Measurements from ENCODE around the gene AKR1C4. TPM values are rescaled to one million over a fixed set of nuclear protein-coding genes. Genes with fewer than 3 reads are reported as not detected.
"Not testable (repeated sequence)": the region's sequence is repeated elsewhere in the genome, so short reads cannot be mapped to it uniquely, and the experiment has no call there.

The AKR1C4 gene
- total RNA-seq, 4 donors from 2014 or later = not detected

DNA sequence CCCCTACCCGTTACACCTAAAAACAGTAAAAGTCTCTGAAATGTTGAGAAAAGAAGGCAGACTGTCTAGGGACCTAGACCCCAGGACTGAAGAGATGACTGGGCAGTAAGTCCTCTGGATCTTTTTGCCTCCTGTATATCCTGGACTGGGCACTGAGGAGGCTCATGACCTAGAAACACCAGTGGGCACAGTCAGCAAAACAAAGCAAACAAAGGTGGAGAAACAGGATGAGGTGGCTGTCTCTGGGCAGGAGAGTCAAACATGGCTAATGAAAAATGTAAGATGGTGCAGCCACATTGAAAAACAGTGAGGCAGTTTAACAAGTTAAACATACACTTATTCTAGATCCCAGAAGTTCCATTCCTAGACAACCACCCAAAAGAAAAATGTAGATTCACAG is 45.9 kb downstream of the AKR1C4 start:
- H3K9me3 ChIP-seq = peaks cover 0 to 2% (median 0%) of the 10 kb centered on the region in 3 donors
- H3K4me1 ChIP-seq = no peaks in the 10 kb centered on the region
- H3K36me3 ChIP-seq = no peaks in the 10 kb centered on the region
- no peak overlapping the region for H3K4me3 ChIP-seq
- no peak overlapping the region for H3K27ac ChIP-seq
- ATAC-seq = no peak
- no peaks in the 10 kb centered on the region for H3K27me3 ChIP-seq
- no peak for TF ChIP-seq CTCF (IDR thresholded peaks at IDR 0.05)
- no peak for TF ChIP-seq POLR2A (IDR thresholded peaks at IDR 0.05)
- TF ChIP-seq POLR2AphosphoS5 (IDR thresholded peaks at IDR 0.05) = no peak
- TF ChIP-seq EP300 (IDR thresholded peaks at IDR 0.05) = no peak
- no CpG with 5 or more reads among the region's 1 CpG for WGBS, 2 donors (ENCODE audit: low coverage in 1 of 2)

DNA sequence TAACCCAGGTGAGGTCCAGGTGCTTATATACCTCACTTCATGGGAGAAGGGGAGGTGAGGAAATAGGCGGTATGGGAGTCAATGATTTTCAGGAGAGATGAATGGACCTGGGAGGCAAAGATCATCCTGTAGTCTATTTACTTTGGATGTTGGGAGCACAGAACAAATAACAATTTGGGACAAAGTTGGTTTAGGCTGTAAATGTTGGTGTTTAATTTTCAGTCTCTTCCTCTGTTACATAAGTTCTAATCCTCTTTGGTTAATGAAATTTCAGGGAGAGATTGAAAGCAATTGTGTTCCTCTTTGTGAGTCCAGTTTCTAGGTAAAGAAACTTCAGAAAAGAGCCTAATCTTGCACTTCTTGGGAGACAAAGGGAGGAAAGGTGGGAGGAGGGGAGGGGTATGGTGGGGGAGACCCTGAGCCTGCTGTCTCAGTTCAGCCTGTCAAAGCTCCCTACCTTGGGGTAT is 46.9 kb downstream of the AKR1C4 start:
- H3K36me3 ChIP-seq = no peaks in the 10 kb centered on the region
- no peaks in the 10 kb centered on the region for H3K4me1 ChIP-seq
- no peak for ATAC-seq
- 88 to 92% methylated on average over 1 of the region's 1 CpG for WGBS, 2 donors (ENCODE audit: low coverage in 1 of 2)
- TF ChIP-seq CTCF (IDR thresholded peaks at IDR 0.05) = no peak
- no peak overlapping the region for H3K4me3 ChIP-seq
- no peaks in the 10 kb centered on the region for H3K9me3 ChIP-seq
- no peak overlapping the region for H3K27ac ChIP-seq
- H3K27me3 ChIP-seq = no peaks in the 10 kb centered on the region

DNA sequence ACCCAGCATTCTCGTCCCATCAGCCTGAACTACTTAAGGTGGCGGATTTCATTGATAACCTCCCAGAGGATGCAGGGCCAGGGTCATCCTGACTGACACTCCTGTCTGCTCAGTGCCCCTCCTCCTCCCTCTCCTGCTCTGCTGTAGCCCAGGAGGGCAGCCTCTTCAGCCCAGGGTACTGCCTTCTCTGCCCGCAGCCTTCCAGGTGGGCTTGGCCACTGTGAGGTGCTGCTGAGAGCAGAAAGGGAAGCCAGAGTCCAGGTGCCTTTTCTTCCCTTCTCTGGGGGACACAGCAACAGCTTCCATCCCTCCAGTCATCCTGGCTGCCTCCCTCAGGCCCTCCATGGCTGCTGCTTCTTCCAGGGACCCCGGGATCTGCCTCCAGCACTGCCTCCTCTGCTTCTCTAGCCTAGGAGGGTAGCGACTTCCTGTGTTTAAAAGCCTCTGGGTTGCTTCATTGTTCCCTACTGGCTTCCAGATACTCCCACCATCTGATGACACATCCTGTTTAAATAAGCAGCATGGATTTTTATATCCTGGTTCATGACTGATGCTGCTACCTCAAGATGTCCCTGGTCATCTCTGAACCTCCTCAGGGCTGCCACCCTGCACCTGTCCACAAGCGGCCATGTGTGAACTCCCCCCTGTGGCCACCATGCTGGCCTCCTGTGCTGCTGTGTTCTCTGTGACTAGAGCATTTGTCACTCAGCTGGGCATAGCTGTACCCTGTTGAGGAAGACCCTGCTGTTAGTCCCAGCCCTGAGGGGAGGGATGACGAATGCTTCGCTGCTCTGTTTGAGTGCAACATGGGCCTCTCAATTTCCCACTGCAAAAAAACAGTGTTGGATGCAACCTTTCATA is 55.8 kb downstream of the AKR1C4 start:
- Histone ChIP-seq H3K9me3 (no peaks in the 10 kb centered on the region), H3K27me3 (no peaks in the 10 kb centered on the region), H3K4me3 (no peak overlapping the region), H3K27ac (no peak overlapping the region), H3K4me1 (no peaks in the 10 kb centered on the region), H3K36me3 (no peaks in the 10 kb centered on the region)
- ATAC-seq = no peak
- TF ChIP-seq POLR2A (IDR thresholded peaks at IDR 0.05) (no peak), CTCF (IDR thresholded peaks at IDR 0.05) (no peak), POLR2AphosphoS5 (IDR thresholded peaks at IDR 0.05) (no peak), EP300 (IDR thresholded peaks at IDR 0.05) (no peak)
- WGBS, 2 donors (ENCODE audit: low coverage in 1 of 2) = 36 to 37% methylated on average over 3 to 6 of the region's 8 CpGs

GRCh38 chr10:5254488-5254887 is 57.9 kb downstream of the AKR1C4 start:
- no peak for TF ChIP-seq POLR2A (IDR thresholded peaks at IDR 0.05)
- no peak for TF ChIP-seq EP300 (IDR thresholded peaks at IDR 0.05)
- no peak for TF ChIP-seq POLR2AphosphoS5 (IDR thresholded peaks at IDR 0.05)
- TF ChIP-seq CTCF (IDR thresholded peaks at IDR 0.05) = no peak
- H3K9me3 ChIP-seq = no peaks in the 10 kb centered on the region
- WGBS, 2 donors (ENCODE audit: low coverage in 1 of 2) = 65% methylated on average over 4 of the region's 4 CpGs; no CpG with 5 or more reads in 1 of the 2 donors
- H3K27me3 ChIP-seq = no peaks in the 10 kb centered on the region
- no peak for ATAC-seq
- no peak overlapping the region for H3K4me3 ChIP-seq
- no peaks in the 10 kb centered on the region for H3K4me1 ChIP-seq
- no peak overlapping the region for H3K27ac ChIP-seq
- H3K36me3 ChIP-seq = no peaks in the 10 kb centered on the region

GRCh38 chr10:5257768-5258167 is 61.1 kb downstream of the AKR1C4 start:
- WGBS, 2 donors (ENCODE audit: low coverage in 1 of 2) = 80 to 100% methylated on average over 1 to 3 of the region's 3 CpGs
- H3K9me3 ChIP-seq, H3K4me1 ChIP-seq, H3K27ac ChIP-seq, H3K27me3 ChIP-seq, ATAC-seq, H3K36me3 ChIP-seq, H3K4me3 ChIP-seq: not testable (repeated sequence)

All from gastroesophageal sphincter (tissue), 4 donors.